Measurements from ENCODE around the gene ARV1.

DNA sequence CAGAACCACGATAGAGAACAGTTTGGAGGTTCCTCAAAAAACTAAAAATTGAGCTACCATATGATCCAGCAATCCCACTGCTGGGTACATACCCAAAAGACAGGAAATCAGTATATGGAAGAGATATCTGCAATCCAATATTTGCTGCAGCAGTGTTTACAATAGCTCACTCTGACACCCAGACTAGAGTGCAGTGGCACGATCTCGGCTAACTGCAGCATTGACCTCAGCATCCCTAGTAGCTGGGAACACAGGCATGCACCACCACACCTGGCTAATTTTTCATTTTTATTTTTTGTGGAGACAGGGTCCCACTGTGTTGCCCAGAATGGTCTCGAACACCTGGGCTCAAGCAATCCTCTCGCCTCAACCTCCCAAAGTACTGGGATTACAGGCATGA is 13.4 kb upstream of the ARV1 start:
- no peak for TF ChIP-seq POLR2A (IDR thresholded peaks at IDR 0.05)
- TF ChIP-seq, protein P1, sequence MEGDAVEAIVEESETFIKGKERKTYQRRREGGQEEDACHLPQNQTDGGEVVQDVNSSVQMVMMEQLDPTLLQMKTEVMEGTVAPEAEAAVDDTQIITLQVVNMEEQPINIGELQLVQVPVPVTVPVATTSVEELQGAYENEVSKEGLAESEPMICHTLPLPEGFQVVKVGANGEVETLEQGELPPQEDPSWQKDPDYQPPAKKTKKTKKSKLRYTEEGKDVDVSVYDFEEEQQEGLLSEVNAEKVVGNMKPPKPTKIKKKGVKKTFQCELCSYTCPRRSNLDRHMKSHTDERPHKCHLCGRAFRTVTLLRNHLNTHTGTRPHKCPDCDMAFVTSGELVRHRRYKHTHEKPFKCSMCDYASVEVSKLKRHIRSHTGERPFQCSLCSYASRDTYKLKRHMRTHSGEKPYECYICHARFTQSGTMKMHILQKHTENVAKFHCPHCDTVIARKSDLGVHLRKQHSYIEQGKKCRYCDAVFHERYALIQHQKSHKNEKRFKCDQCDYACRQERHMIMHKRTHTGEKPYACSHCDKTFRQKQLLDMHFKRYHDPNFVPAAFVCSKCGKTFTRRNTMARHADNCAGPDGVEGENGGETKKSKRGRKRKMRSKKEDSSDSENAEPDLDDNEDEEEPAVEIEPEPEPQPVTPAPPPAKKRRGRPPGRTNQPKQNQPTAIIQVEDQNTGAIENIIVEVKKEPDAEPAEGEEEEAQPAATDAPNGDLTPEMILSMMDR (IDR thresholded peaks at IDR 0.05): no peak
